NB4 (cell line): ENCODE measurements around the gene FAM83E.

Source experiments
- CTCF ChIP-seq: IDR thresholded peaks from one replicate; pipeline ENCODE4 v1.5.1; 2012; ENCODE audit warnings: low read depth, low read length
- POLR2A ChIP-seq: IDR thresholded peaks from 2 replicates; pipeline ENCODE4 v1.6.1; 2011; ENCODE audit warnings: mild to moderate bottlenecking; ENCODE audit not compliant: insufficient read length; ENCODE audit errors: extremely low read depth
- TF ChIP-seq, protein P1 (sequence below): IDR thresholded peaks from 2 replicates; pipeline ENCODE4 v1.6.1; 2011; ENCODE audit warnings: low read depth, low read length

- TF ChIP-seq CTCF (no peak), POLR2A (no peak)
- TF ChIP-seq, protein P1, sequence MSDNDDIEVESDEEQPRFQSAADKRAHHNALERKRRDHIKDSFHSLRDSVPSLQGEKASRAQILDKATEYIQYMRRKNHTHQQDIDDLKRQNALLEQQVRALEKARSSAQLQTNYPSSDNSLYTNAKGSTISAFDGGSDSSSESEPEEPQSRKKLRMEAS = no peak
These were observed 22.6 kb upstream of the FAM83E start for GRCh38 chr19:48637449-48637947.
